OCI-LY3 (cell line): ENCODE data around the gene STAT5B.
A peak's percentile ranks its signal among the peaks of the same experiment; 100 is the strongest.

ENCODE experiments used
- H2AFZ ChIP-seq: fragments of 200-600, 300-600 bp; shearing (Covaris generic); 2 replicates; pipeline ENCODE4 v1.6.0; 2014; ENCODE audit warnings: antibody characterized with exemption, low read depth, low read length
- H3K27ac ChIP-seq: fragments of 200-600, 300-600 bp; sonication (generic); 2 replicates; pipeline ENCODE4 v1.5.1; 2014; ENCODE audit warnings: mild to moderate bottlenecking, low read length, moderate library complexity, mixed read lengths
- H3K27me3 ChIP-seq: fragments of 200-600, 300-600 bp; sonication (generic); 2 replicates; pipeline ENCODE4 v1.6.1; 2014; ENCODE audit warnings: low read depth, low read length, mixed read lengths
- H3K36me3 ChIP-seq: fragments of 200-600, 300-600 bp; sonication (generic); replicated peaks from 2 replicates; pipeline ENCODE3; 2014; ENCODE audit warnings: low read depth, low read length, mixed read lengths
- H3K4me1 ChIP-seq: fragments of 300-600, 200-600 bp; sonication (generic); 2 replicates; pipeline ENCODE4 v1.6.1; 2014; ENCODE audit warnings: low read length, mixed read lengths
- H3K4me2 ChIP-seq: fragments of 200-600, 300-600 bp; sonication (generic); 2 replicates; pipeline ENCODE4 v1.6.1; 2014; ENCODE audit warnings: low read length, mixed read lengths
- H3K4me3 ChIP-seq: fragments of 300-600, 200-600 bp; sonication (generic); 2 replicates; pipeline ENCODE4 v1.5.1; 2014; ENCODE audit warnings: antibody characterized with exemption, mild to moderate bottlenecking, low read length, moderate library complexity
- H3K79me2 ChIP-seq: fragments of 300-600, 200-600 bp; shearing (Covaris generic); 2 replicates; pipeline ENCODE4 v1.6.1; 2014; ENCODE audit warnings: mild to moderate bottlenecking, low read length, mixed read lengths
- H3K9ac ChIP-seq: fragments of 300-600, 200-600 bp; shearing (Covaris generic); 2 replicates; pipeline ENCODE4 v1.6.0; 2014; ENCODE audit warnings: mild to moderate bottlenecking, low read length, moderate library complexity
- H3K9me3 ChIP-seq: fragments of 200-600, 300-600 bp; shearing (Covaris generic); 2 replicates; pipeline ENCODE4 v1.6.1; 2014; ENCODE audit warnings: low read length, mixed read lengths; ENCODE audit not compliant: insufficient read depth
- H4K20me1 ChIP-seq: fragments of 200-600, 300-600 bp; sonication (generic); 2 replicates; pipeline ENCODE4 v1.6.1; 2016; ENCODE audit warnings: low read length, mixed read lengths; ENCODE audit not compliant: insufficient read depth
- CTCF ChIP-seq: fragments of 200-600, 300-600 bp; sonication (generic); IDR thresholded peaks from 2 replicates; pipeline ENCODE4 v1.5.1; 2014; ENCODE audit warnings: antibody characterized with exemption, low read length, low read depth
- EZH2phosphoT487 ChIP-seq: fragments of 200-600 bp; shearing (Covaris generic); IDR thresholded peaks from 2 replicates; pipeline ENCODE4 v1.6.1; 2018; ENCODE audit warnings: antibody characterized with exemption, mixed run types, low read depth

The STAT5B gene

DNA sequence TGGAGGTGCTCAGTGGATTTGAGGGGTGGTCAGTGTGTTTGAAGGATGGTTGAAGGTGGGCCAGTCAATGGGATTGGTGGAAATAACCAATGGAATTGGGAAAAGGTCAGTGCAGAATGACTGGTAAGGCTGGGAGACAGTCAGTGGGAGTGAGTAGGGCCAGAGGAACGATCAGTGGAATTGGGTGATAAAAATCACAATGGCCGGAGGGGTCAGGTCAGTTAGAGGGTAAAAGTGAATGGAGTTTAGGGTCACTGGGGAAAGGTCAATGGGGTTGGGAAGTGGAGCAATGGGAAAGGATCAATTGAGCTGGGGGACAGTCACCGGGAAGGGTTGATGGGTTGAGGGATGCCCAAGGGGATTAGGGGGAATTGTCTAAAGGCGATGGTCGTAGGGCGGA is 110.4 kb downstream of the STAT5B start:
- Histone ChIP-seq H4K20me1 (no peaks in the 10 kb centered on the region), H3K4me3 (no peak overlapping the region), H3K27ac (no peak overlapping the region), H3K4me2 (no peak overlapping the region), H3K9ac (no peak overlapping the region), H3K9me3 (no peaks in the 10 kb centered on the region), H3K27me3 (no peaks in the 10 kb centered on the region), H3K79me2 (no peaks in the 10 kb centered on the region), H3K4me1 (peaks cover 38% of the 10 kb centered on the region), H3K36me3 (no peaks in the 10 kb centered on the region), H2AFZ (no peak overlapping the region)
- no peak for TF ChIP-seq CTCF
- no peak for TF ChIP-seq EZH2phosphoT487

DNA sequence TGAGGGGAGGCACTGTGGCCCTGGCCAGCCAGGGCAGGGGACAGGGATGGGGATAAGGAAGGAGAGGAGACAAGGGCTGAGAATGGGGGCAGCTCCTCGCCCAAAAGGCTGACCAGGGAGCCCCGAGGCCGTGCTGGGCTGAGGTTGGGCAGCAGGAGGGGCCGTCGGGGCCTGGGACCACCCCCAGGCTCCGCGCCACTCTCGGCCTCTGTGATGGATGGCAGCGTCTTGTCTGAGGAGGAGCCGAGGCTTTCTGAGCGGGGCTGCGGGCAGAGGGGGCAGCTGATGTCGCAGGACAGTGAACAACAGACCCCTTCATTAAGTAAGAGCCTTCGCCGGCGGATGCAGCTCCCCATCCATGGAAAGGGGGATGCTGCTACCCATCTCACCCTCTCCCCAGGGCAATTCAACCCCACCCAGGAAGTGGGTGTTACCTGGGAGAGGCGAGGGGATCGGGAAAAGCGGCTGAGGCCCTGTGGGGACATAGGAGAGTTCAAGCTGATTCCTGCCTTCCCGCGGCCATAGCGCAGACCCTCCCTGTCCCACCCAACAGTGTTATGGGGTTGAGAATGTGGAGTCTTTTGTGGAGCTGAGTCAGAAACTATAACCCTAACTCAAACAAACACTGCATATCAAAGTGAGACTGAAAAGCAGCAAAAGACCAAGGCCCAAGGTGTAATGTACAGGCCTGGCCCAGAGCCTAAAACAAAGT is 112.3 kb downstream of the STAT5B start:
- no peaks in the 10 kb centered on the region for H3K79me2 ChIP-seq
- H2AFZ ChIP-seq = no peak overlapping the region
- no peak overlapping the region for H3K4me3 ChIP-seq
- H3K4me1 ChIP-seq = peaks cover 38% of the 10 kb centered on the region
- no peaks in the 10 kb centered on the region for H3K36me3 ChIP-seq
- no peak overlapping the region for H3K27ac ChIP-seq
- H3K27me3 ChIP-seq = no peaks in the 10 kb centered on the region
- H3K9ac ChIP-seq = no peak overlapping the region
- no peaks in the 10 kb centered on the region for H4K20me1 ChIP-seq
- H3K4me2 ChIP-seq = no peak overlapping the region
- no peak for TF ChIP-seq CTCF
- no peaks in the 10 kb centered on the region for H3K9me3 ChIP-seq

GRCh38 chr17:42163113-42163512 is 113.1 kb downstream of the STAT5B start:
- H3K9ac ChIP-seq = no peak overlapping the region
- TF ChIP-seq CTCF (peak; percentile 68), EZH2phosphoT487 (no peak)
- no peak overlapping the region for H3K27ac ChIP-seq
- no peaks in the 10 kb centered on the region for H3K9me3 ChIP-seq
- no peaks in the 10 kb centered on the region for H3K27me3 ChIP-seq
- no peak overlapping the region for H3K4me3 ChIP-seq
- no peaks in the 10 kb centered on the region for H3K36me3 ChIP-seq
- no peaks in the 10 kb centered on the region for H4K20me1 ChIP-seq
- H3K79me2 ChIP-seq = no peaks in the 10 kb centered on the region
- H3K4me2 ChIP-seq = no peak overlapping the region
- no peak overlapping the region for H2AFZ ChIP-seq
- H3K4me1 ChIP-seq = peaks cover 36% of the 10 kb centered on the region

GRCh38 chr17:42160531-42160910 is 115.7 kb downstream of the STAT5B start:
- Histone ChIP-seq H3K9me3 (no peaks in the 10 kb centered on the region), H3K27ac (no peak overlapping the region), H2AFZ (no peak overlapping the region), H4K20me1 (no peaks in the 10 kb centered on the region), H3K4me1 (peaks cover 25% of the 10 kb centered on the region), H3K4me2 (no peak overlapping the region), H3K9ac (no peak overlapping the region), H3K79me2 (no peaks in the 10 kb centered on the region), H3K36me3 (no peaks in the 10 kb centered on the region), H3K4me3 (no peak overlapping the region), H3K27me3 (no peaks in the 10 kb centered on the region)
- no peak for TF ChIP-seq CTCF
- TF ChIP-seq EZH2phosphoT487 = no peak
